NCI-H2029 treated with DMSO at 0.1 percent for 48 hours (cell line): ENCODE results near the gene PAQR3.

Experiments used
- DNase-seq: peaks from one replicate; lab custom pipeline; 2025; lab: John Stamatoyannopoulos, UW

PAQR3 gene

DNA sequence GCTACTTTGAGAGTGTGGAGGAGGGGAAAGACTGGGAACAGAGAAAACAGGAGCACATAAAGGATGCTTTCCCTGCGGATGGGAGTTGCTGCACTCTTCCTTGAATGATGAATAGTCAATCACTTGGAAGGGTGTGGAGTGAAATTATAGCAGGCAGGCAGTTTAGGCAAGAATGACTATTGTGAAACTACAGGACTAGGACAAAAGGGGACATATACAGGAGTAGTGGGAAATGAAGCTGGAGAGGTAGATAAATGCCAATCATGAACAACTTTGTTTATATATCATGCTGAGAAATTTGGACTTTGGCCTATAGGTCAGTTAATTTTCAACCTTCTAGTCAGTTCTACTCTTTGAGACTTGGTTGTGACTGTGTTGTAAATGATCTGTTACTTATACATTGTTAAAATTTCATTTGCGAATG, 76.9 kb downstream of the PAQR3 start:
- DNase-seq, result no peak
